ENCODE results near the gene ANOS1.

- TF ChIP-seq CTCF (IDR thresholded peaks at IDR 0.05) (no peak), POLR2AphosphoS5 (IDR thresholded peaks at IDR 0.05; ENCODE audit: low read depth, low read length) (no peak), REST (IDR thresholded peaks at IDR 0.05; ENCODE audit: insufficient read depth in 1 of 2, low read depth in 2 of 2, low read length in 1 of 2) (no peak)
Measured at GRCh38 chrX:8731559-8732395, at the start of gene ANOS1.

Measured in Panc1 (cell line).